ENCODE results near the gene TIMM21.

The TIMM21 gene

DNA sequence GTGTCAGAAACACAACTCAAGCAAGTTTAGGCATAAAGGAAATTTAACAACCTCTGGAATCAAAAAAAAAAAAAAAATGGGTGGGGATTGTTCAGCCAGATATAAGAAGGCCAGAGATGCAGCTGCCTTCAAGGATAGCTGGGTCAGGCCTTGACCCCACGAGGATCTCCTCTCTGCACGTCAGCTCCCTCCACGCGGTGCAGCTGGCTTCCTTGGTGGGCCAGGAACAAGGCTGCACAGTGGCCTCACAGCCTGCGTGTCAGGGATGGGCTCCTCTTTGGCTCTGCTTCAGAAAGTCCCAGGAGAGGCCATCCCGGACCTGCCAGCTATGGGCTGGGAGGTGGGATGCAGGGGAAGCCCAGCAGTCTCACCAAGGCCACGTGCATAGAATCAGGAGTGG lies 55.5 kb downstream of the TIMM21 start:
- no peak overlapping the region for H3K27ac ChIP-seq
- H3K4me3 ChIP-seq, result no peak overlapping the region
- H3K9ac ChIP-seq, result no peak overlapping the region
- H3K27me3 ChIP-seq, result no peaks in the 10 kb centered on the region
- H3K9me3 ChIP-seq, result no peaks in the 10 kb centered on the region
- H3K4me1 ChIP-seq, result peaks cover 3% of the 10 kb centered on the region
- TF ChIP-seq Cebpa-rat (IDR thresholded peaks at IDR 0.05), result no peak
- H4K20me1 ChIP-seq, result no peaks in the 10 kb centered on the region
- no peak overlapping the region for H3K4me2 ChIP-seq
- H3K36me3 ChIP-seq, result no peaks in the 10 kb centered on the region

DNA sequence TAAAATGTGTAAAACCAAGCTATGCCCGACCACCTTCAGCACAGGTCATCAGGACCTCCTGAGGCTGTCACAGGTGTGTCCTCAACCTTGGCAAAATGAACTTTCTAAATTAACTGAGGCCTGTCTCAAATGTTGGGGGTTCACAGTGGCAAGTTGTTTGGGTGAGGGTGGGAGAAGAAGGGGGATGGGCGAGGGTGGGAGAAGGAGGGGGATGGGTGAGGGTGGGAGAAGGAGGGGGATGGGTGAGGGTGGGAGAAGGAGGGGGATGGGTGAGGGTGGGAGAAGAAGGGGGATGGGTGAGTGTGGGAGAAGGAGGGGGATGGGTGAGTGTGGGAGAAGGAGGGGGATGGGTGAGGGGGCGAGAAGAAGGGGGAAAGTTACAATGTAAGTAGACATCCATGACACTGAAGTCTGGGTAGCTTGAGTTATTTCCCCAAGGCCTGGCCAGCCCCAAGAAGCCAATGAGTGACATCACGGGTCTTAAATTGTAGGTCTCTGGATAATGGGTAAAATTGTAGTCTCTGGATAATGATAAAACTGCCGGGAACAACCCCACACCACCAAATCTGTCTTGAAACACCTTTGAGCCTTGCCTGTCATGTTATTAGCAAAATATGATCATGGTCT lies 56.3 kb downstream of the TIMM21 start:
- Histone ChIP-seq H3K27me3 (no peaks in the 10 kb centered on the region), H4K20me1 (no peaks in the 10 kb centered on the region), H3K27ac (no peak overlapping the region), H3K9me3 (no peaks in the 10 kb centered on the region), H3K36me3 (no peaks in the 10 kb centered on the region), H3K9ac (no peak overlapping the region), H3K4me1 (no peaks in the 10 kb centered on the region), H3K4me3 (no peak overlapping the region), H3K4me2 (no peak overlapping the region)
- TF ChIP-seq Cebpa-rat (IDR thresholded peaks at IDR 0.05), result no peak
